CD4-positive, alpha-beta T cell treated with Interferon gamma for 1 hour (primary cell): Measurements from ENCODE around the gene NPEPL1.

Experiments
- DNase-seq: peaks from one replicate; pipeline ENCODE4 v3.0.0-alpha.2; 2020

The NPEPL1 gene

DNA sequence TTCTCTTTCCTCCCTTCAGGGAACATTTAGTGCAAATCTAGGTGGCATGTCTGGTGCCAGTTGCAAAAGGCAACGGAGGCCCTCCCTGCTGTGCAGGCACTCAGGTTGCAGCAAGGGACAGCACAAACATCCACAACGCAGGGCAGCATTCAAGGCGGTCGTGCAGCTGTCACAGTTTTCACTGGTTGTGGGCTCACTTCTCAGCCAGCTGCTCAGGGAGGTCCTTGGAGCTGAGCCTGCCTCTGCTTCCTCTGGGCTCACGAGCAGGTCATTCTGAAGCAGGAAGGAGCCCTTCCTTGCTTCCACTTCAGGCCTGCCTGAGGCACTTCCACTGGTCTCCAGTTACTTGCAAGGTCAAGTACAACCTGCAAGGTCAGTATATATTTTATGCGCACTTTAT lies 3.8 kb upstream of the NPEPL1 start:
- no peak for DNase-seq

DNA sequence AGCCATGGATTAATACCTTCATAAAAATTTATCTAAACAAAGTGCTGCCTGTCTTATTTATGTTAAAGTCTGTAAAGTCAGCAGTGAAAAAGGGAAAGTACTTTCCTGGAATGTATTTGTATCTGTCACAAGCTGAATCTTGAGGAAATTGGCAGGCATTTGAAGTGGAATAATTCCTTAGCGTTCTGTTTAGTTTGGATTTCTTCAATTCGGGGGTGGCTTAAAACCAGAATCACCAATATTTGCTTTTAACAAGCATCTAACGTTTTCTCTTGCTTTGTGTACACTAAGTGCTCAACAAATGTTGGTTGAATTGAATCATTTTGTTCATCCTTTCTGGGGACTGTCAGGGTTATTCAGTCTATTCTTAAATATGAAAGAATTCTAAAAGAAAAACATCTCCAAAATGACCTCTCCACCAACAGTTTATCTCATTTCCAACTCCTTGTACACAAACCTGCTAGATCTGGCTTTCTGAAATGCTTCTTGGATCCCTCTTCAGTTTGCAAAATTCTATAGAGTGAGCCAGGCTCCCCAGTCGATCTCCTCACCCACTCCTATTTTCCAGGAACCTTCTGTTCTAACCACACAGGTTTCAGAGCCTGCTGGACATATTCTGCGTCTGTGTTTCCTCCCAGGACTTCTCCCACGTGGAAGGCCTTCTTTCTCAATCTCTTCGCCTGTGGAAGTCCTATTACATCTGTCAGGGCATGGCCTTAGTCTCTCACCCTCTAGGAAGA lies 2.0 kb upstream of the NPEPL1 start:
- no peak for DNase-seq

DNA sequence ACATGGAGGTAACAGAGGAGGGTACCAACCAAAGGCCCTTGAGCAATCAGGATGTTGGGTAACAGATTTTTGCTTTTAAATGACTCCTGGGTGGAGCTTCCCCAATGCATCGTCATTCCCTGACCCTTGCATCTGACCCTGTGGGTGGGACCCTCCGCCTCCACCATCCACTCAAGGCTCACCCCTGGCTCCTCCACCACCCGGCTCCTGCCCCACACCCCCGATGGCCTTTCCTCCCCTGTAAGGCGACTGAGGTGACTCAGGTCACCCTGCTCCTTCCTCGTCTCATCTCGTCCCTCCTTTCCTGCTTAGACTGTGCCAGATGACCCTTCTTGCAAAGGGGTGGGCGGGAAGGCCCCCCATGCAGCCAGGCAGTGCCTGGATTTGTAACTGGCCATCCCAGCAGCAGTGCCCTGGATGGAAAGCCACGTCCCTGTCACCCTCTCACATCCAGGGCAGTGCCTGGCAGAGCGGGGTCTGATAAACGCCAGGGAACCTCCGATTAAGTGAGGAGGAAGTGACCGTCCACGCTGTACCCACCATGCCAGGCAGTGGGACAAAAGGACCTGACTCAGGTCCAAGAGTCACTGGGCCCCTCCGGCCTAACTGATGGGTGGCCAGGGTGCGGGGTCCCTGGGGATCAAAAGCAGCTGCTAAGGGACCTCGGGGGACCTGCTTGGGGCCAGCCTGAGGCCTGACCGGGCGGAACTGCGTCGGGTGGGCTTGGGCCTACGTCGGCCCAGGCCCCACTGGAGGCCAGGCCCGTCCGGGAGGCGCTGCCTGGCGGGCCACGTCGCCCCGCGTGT lies 624 bp upstream of the NPEPL1 start:
- DNase-seq, result peak; percentile 71

DNA sequence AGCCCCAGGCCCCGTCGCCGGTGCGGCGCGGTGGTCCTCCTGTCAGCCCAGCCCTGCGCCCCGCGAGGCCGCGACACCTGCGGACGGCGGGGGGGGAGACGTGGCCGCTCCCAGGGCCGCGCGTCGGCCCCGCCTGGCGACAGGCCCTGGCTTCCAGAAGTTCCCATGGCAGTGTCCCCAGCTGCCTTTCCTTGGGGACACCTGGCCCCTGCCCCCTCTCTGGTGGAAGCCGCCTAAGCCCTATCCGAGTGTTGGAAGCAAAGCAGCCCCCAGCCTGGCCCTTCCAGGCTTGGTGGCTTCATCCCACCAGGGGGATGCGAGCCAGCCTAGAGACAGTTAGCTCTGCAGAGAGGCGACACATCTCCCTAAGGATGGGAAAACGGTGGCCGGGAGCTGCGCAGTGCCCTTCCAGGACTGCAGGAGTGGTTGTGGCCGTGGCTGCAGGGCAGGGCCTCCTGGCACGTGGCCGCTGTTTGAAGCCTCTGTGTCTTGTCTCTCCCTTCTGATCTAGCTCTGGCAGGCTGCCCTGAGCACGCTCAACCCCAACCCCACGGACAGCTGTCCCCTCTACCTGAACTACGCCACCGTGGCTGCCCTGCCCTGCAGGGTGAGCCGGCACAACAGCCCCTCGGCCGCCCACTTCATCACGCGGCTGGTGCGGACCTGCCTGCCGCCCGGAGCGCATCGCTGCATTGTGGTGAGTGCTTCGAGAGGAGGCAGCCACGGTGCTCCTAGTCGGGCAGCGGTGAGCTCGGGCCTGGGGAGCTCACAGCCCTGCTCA lies 816 bp downstream of the NPEPL1 start:
- no peak for DNase-seq

DNA sequence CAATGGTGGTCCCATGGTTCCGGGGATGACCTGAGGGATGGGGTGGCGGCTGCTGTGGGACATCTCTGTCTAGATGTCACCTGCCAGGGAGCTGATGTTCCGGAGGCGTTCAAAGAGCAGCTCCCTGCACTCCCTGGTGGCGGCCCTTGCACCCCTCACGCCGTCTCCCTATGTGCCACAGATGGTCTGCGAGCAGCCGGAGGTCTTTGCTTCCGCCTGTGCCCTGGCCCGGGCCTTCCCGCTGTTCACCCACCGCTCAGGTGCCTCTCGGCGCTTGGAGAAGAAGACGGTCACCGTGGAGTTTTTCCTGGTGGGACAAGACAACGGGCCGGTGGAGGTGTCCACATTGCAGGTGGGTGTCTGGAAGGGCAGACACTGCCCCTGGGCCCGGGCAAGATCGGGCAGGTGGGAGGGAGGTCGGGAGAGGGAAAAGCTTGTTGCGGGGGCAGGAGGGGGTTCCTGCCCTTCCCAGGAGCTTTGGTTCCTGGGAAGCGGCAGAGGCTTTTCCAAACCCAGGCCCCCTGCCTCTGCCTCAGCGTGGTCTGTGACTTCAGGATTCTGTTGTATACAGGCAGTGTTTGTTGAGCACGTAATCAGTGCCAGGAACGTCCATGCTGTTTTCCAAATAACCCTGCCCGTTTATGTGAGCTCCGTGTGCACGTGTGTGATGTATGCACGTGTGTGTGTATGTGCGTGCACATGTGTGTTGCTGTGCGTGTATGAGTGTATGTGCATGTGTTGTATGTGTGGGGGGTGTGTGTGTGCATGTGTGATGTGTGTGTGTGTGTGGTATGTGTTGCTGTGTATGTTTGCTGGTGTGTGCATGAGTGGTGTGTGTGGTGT lies 1.9 kb downstream of the NPEPL1 start:
- DNase-seq, result no peak

DNA sequence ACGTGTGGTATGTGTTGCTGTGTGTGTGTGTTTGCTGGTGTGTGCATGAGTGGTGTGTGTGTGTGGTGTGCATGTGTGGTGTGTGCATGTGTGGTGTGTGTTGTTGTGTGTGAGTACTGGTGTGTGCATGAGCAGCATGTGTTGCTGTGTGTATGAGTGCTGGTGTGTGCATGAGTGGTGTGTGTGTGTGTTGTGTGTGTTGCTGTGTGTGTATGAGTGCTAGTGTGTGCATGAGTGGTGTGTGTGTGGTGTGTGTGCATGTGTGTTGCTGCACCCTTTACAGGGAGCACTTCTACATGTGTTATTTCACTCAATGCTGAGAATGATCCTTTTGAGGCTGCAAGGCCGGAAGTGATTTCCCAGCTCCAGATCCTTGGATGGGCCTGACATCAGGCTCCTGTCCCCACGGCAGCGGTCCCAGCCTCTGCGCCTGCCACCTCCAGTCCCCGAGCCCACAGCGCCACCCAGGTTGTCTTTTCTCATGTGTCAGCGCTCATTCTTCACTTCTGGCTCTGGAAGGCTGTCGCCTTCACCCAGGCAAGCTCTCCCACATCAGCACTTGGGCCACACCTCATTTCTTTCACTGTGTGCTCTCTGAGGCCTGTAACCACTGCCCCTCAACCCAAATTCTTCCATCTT lies 2.6 kb downstream of the NPEPL1 start:
- no peak for DNase-seq

DNA sequence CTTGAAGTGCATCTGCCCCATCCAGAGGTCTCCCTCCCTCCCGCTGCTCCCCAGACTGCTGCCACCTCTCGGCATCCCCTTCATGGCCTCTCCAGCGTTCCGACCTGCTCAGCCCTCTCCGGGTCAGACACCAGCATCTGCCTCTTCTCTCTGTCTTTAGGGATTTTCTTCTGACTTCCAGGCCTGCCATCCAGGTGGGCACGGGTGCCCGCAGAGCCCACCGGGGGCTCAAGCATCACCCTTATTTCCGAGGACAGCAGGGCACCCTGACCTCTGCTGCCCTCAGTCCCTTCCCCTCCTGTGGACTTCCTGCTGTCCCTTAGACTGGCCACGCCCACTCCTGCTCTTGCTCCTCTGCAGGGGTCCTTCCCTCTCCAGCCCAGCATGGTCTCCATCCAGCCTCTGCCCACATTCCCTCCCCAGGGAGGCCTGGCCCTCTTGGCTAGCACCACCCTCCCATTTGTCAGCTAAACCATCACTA lies 3.3 kb downstream of the NPEPL1 start:
- DNase-seq, result no peak

DNA sequence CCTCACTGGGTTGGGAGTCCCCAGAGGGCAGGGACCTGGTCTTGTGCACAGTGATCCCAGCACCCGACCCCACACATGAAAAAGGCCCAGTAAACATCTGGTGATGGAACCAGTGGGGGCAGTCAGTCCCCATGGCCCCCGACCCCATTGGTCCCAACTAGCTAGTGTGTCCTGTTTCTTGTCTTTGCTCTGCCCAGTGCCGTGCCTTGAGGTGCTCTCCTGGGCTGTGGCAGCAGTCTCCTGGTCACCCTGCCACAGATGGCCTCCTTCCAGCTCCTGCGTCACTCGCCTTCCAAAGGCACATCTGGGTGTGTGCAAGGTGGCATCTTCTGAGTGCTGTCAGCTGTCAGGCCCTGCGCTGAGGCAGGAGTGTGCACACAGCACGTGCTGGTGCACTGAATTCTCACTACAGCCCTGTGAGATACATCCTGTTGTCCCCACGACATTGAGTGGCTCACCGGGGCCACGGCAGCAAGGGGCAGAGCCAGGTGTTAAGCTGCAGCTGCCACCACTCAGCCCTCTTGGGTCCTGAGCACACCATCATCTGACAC lies 3.9 kb downstream of the NPEPL1 start:
- DNase-seq, result no peak

DNA sequence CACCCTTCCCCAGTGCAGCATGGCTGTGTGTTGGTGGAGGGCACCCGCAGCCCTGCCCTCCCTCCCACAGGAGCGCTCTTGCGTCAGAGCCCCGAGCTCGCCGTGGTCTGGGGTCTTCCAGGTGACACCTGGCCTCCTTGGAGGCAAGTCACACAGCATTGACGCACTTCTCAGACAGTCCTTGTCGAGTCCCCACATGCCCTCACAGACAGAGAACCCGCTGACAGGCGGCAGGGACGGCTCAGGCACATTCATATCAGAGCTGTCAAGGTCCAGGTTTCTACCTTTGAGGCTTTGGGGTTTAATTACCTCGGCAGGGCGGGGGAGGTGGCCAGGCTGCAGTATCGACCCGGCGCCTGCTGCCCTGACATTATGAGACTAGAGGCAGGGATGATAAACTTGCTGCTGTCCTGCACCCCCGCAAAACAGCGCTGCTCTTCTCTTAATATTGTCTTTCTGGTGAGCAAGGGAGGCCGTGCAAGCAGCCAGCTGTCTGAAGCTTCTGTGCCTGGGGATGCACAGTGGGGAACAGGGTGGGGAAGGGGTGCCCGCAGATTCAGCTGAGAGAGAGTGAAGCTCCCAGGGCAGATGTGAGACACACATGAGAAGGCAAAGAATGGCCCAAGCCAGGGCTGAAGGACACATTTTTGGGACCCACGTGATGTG lies 4.7 kb downstream of the NPEPL1 start:
- DNase-seq, result no peak

DNA sequence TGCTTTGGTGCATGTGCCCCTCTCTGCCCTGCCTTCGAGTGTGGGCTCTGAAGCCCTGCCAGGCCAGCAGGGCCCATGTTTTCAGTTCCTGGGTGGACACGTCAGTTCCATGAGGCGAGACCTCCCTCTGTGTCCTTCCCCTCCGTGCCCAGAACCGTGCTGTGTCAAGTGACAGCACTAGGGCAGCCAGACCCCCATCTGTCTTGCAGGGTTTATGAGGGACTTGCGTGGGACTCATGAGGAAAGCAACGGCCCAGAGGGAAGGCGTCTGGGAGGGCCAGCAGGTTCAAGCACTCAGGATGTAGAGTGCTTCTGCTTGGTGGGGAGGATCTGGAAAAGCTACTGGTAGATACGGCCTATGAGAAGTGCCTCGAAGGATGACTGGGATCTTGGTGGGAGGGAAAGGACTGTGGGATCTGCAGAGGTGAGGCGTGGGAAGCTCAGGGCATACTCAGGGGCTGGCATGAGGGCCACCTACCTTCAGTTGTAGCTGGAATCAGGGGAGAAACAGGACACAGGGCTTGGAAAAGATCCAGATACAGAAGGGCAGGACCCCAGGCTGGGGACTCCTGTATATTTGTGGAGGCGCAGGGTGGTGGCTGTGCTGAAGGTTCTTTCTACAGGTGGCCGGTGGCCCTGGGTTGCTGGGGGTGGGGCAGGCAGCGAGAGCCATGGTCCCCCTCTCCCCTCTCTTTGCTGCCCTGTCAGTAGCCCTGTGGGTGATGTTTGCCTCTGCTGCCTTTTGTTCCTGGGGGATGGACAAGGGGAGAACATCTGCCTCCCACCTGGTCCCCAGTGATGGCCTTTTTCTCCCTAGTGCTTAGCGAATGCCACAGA lies 5.5 kb downstream of the NPEPL1 start:
- no peak for DNase-seq

DNA sequence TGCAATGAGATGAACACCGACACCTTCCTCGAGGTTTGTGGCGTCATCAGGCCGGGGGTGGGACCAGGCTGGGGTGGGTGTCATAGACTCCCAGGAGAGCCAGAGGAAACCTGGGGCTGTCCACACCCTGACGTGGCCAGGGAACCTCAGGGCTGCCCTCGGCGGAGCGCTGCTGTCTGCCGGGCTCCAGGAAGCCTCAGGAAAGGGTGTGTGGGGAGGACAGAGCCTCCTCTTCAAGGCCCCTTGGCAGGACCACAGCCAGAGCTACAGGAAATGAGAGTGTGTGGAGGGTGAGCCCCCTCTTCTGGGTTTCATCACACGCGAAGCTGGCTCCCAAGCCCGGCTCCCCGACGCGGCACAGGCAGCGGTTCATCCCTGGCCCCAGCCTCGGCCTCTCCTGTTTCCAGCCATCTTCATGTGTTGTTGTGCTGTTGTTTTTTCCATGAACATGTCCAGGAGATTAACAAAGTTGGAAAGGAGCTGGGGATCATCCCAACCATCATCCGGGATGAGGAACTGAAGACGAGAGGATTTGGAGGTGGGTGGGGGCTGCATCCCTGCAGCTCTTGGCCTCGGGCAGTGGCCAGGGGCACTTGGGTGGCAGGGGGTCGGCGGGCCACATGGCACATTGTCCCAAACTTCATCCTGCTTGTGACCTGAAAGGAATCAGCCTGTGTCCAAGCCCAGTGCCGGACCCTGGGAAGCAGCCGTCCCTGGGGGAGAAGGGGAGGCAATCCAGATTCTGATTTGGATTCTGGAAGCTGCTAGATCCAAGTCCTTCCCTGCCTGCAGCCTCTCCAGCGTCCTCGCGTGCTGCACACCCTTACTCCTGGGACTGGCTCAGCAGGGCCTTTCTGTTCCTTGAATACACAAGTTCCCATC lies 6.4 kb downstream of the NPEPL1 start:
- DNase-seq, result no peak

DNA sequence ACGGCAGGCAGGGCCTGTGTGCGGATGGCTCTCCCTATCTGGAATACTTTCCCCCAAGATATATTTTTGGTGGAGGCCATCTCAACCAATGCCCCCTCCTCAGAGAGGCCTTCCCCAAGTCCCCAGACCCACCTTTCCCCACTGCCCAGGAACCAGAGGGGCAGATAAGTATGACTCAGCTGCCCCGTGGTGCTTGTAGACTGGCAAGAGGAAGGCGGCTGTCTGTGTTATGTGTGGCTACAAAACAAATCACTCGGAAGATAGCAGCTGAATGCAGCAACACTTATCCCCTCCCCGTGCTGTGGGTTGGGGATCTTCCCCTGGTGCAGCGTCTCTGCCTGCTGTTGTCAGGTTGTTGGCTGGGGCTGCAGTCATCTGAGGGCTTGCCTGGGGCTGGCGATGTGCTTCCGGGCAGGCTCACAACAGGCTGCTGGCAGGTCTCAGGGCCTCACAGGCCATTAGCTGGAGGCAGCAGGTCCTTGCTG lies 7.1 kb downstream of the NPEPL1 start:
- DNase-seq, result no peak

DNA sequence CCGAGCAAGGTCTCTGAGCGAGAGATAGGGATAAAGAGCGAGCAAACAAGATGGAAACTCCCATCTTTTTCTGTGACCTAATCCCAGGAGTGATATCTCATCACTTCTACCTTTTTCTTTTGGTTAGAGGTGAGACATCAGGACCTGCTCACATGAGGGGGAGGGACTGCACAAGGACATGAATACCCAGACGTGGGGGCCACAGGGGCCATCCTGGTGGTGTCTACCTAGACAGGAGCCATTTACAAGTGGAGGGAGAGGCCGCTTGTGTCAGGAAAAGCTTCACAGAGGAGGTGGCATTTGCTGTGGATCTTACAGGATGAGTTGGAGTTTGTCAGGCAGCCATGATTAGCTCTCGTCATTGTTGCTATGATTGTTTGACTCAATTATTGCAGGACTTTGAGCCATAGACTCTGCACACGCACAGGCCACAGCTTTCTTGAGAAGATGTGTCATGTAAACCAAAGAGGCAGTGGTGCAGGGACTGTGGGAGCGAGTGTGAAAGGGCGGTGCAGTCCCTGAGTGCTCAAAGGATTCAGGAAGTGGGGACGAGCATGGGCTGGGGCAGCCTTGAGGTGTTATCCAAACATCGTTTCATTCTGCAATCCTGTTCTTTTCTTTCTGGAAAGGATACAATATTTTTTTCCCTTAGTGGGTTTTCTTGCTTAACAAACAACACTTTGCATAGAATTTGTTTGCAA lies 7.7 kb downstream of the NPEPL1 start:
- DNase-seq, result no peak

DNA sequence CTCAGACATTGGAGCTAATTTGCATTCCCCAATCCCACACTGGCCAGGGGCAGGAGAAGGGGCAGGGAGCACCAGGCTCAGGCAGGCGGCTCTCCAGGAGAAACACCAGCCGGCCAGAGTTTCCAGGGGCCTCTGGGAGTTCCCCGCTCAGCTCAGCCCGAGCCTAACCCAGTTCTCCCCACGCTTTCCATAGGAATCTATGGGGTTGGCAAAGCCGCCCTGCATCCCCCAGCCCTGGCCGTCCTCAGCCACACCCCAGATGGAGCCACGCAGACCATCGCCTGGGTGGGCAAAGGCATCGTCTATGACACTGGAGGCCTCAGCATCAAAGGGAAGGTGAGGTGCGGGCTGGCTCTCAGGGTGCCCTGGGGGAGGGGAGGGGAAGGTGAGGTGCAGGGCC lies 8.2 kb downstream of the NPEPL1 start:
- no peak for DNase-seq

DNA sequence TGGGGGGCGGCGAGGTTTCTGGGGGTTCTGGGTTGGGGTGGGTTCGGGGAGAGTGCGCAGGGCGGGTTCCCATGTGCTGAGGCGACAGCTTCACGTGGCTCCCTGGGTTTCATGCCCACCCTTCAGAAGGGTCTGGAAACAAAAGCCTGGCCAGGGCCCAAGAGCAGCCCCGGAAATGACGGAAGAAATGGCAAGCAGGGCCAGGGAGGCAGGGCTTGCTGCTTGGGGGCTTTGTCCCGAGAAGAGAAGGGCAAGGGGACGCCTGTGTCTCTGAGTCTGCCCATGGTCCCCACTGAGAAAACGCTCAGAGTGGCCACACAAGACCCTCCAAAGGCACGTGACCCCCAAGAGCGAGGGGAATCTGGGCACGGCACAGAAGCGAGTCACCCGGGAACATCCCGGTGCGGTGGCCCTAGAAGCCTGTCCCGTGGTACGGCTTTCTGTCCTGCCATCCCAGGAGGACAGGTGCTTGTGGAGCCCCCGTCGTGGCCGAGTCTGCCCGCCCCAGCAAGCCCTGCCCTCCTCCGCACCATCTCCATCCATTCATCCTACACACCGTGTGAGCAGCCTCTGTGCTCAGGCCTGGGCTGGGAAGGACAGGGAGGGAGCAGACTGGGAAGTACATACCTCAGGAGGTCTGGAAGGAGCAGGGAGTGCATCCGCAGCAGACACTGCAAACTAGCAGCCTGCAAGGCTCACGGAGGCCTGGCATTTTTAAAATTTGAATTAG lies 9.0 kb downstream of the NPEPL1 start:
- DNase-seq, result no peak

DNA sequence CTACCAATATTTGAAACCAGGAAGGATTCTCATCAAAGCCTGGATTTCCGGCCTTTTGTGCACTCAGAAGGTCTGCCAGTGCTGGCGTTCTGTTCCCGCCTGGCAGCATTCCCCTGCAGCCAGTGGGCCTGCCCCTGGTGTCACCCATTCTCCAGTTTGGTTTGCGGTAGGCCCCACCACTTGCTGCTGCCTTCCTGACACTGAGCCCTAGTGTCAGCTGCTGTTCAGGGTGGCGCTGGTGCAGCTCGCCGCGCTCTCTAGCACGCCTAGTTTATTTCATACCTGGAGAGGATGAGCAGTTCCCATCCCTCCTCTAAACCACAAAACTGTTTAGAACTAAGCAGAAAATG lies 9.5 kb downstream of the NPEPL1 start:
- no peak for DNase-seq

DNA sequence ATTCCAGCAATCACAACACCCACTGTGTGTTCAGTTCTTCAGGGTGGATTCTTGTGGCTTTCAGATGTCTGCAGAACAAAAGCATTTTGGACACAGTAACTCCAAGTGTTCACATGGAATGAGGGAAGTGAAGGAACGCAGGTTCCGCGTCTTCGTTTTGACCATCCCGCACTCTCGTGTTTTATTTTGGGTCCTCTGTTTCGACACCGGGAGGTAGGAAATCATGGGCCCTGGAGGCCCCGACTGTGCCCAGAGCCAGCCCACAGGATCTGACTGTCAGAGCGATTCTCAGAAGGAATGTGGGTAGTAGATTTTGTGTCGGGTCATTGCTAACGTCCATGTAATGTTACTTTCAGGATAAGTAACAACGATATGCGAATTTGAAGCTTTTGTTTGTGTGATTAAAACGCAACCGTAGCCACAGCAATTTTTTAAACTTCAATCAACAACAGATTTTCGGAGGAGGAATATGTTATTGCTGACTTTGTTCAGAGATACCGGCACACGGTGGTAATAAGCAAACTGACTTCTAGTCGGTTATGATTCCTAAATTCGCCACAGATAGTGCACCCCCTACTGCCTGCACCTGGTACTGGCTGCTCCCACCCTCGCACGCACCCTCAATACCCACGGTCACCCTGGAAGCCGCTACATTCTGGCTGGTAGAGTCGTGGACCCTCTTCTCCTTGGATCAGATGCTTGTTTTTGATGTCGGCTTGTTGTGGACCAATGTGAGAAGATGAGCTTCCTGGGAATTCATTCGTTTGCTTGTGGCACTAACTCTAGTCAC lies 10.5 kb downstream of the NPEPL1 start:
- no peak for DNase-seq
